Stimulated activated CD4-positive, alpha-beta T cell treated with anti-CD3 and anti-CD28 coated beads, TNF-alpha, amount 100 ng/mL, for 1 hour (primary cell): ENCODE data around the gene AK3.
"Not testable (repeated sequence)": the region's sequence is repeated elsewhere in the genome, so short reads cannot be mapped to it uniquely, and the experiment has no call there.

ENCODE experiments used
- DNase-seq, 3 donors: peaks; one replicate each; pipeline ENCODE4 v3.0.0-alpha.2; 2020; ENCODE audit warnings: low read depth in 3 of 3, low spot score in 1 of 3

AK3 gene

DNA sequence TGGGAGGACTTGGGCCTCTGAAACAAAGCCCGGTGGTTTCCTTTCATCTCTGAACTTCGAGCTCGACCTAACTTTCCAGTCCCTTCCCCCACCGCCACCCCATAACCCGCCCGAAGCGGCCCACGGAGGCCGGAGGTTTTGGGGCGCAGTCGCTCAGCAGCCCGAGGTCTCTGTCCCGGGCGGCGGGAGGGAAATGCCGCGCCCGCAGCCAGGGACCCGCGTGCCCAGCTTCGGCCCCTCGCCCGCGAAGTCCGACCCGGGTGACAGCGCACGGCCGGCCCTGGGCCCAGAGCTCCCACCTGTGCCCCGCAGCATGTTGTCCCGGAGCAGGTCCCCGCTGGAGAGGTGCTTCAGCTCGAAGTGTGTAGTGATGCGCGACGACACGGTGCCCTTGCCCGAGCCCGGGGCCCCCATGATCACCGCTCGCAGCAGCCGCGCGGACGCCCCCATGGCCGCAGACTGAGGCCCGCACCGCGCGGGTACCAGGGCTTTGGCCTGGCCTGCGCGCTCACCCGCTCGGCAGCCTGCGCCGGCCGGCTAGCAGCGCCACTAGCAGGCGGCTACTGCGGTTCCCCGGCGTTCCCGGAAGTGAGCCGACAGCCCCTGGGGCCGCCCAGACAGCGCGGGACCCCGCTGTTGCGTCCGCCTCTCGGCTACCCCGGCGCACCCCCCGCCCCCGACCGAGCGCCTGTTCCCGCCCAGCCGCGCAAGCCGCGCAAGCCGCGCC lies at the start of gene AK3:
AK3 (minus strand) TSS at position 565 of the 727 bp plus-strand sequence; CDS start at position 450, 115 bp downstream.
- peak; percentile 48 to 73 (median 64) for DNase-seq

DNA sequence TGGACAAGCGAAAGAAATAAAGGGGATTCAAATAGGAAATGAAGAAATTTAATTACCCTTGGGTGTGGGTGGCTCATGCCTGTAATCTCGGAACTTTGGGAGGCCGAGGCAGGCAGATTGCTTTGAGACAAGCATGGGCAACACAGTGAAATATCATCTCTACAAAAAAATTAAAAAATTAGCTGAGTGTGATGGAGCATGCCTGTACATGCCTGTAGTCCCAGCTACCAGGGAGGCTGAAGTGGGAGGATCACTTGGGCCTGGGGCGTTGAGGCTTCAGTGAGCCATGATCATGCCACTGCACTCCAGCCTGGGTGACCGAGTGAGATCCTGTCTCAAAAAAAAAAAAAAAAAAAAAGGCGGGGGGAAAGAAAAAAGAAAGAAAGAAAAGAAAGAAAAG lies 47.7 kb upstream of the AK3 start:
- no peak for DNase-seq

DNA sequence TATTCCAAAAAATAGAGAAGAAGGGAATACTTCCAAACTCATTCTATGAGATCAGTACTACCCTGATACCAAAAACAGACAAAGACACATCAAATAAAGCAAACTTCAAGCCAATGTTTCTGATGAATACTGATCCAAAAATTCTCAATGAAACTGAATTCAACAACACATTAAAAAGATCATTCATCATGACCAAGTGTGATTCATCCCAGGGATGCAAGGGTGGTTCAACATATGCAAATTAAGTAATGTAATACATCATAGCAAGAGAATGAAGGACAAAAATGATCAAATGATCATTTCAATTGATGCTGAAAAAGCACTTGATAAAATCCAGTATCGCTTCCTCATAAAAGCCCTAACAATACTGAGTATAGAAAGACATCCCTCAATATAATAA lies 46.9 kb upstream of the AK3 start:
- no peak for DNase-seq

DNA sequence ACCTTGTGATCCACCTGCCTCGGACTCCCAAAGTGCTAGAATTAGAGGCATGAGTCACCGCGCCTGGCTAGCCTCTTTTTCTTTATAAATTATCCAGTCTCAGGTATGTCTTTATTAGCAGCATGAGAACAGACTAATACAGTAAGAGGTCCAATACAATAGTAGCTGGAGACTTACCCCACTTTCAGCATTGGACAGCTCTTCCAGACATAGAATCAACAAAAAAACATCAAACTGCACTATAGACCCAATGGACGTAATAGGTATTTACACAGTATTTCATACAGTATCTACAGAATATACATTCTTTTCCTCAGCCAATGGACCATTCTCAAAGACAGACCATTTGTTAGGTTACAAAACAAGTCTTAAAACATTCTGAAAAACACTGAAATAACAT lies 45.6 kb upstream of the AK3 start:
- DNase-seq, result no peak

DNA sequence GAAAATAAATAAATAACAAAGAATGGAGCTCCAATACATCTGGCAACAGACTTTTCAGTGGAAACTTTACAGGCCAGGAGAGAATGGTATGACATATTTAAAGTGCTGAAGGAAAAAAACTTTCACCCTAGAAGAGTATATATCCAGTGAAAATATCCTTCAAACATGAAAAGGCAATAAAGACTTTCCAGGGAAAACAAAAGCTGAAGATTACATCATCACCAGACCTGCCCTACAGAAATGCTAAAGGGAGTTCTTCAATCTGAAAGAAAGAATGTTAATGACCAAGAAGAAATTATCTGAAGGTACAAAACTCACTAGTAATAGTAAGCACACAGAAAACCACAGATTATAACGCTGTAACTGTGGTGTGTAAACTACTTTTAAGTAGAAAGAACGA lies 43.4 kb upstream of the AK3 start:
- DNase-seq, result no peak

DNA sequence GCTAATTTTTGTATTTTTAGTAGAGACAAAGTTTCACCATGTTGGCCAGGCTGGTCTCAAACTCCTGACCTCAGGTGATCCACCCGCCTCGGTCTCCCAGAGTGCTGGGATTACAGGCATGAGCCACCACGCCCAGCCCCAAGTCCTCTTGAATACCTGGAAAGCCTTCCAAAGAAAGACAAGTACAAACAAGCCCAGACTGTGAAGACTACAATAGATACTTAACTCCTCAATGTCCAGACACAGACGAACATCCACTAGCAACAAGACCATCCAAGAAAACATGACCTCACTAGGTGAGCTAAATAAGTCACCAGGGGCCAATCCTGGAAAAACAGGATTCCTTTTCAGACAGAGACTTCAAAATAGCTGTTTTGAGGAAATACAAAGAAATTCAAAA lies 42.2 kb upstream of the AK3 start:
- DNase-seq, result not testable (repeated sequence)

DNA sequence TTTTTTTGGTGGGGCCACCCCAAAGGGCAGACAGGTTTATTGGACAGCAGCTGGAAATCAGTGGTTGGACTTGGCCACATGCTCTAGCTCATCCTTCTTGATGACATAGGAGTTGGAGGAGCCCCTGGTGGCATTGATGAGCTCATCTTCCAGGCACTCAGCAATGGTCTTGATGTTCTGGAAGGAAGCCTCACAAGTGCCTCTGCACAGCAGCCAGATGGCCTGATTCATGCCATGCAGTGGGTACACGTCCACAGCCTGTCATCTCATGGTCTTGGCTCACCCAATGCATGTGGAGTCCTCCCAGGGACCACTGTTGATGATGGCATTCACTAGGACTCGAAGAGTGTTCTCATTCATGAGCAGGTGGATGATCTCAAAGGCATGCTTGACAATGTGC lies 40.4 kb upstream of the AK3 start:
- no peak for DNase-seq

DNA sequence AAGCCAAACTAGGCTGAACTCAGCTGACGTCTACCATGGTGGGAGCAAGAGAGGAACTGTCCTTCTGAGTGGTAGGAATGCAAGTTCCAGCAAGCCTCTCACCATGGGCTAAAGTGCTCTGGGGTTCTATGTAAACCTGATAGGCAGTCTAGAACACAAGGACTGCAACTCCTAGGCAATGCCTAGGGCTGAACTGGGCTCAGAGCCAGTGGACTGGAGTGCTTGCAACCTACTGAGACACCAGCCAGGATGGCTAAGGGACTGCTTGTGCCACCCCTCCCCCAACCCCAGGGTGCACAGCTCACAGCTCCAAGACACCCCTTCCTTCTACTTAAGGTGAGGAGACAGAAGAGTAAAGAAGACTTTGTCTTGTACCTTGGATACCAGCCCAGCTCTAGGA lies 39.6 kb upstream of the AK3 start:
- DNase-seq, result no peak

DNA sequence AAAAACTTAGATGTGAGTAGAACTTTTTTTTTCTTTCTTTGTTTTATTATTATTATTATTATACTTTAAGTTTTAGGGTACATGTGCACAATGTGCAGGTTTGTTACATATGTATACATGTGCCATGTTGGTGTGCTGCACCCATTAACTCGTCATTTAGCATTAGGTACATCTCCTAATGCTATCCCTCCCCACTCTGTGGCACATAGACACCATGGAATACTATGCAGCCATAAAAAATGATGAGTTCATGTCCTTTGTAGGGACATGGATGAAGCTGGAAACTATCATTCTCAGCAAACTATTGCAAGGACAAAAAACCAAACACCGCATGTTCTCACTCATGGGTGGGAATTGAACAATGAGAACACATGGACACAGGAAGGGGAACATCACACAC lies 34.0 kb upstream of the AK3 start:
- DNase-seq, result not testable (repeated sequence)

DNA sequence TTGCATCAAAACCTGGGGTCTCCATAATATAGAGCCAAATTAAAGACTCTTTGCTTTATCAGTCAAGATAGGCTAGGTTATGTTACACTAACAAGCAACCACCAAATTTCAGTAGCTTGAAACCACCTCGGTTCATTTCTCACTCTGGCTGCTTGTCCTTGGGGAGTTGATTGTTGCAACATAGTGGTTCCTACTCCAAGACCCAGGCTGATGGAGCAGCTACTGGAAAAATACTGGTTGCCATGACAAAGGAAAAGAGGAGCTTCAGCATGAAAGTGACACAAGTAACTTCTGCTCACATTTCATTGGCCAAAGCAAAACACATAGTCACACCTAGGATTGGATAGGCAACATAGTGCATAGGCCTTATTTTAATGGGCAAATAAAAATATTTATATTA lies 33.2 kb upstream of the AK3 start:
- no peak for DNase-seq

DNA sequence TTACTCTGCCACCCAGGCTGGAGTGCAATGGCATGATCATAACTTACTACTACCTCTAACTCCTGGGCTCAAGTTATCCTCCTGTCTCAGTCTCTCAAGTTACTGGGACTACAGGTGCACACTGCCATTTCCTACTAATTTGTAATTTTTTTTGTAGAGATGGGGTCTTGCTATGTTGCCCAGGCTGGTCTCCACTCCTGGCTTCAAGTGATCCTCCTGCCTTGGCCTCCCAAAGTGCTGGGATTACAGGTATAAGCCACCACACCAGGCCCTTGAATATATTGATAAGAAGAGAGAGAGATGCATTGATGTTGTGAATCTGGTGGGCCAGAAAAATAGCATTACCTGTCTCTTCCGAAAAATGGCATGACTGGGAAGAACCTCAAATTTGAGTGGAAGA lies 30.8 kb upstream of the AK3 start:
- DNase-seq, result no peak

DNA sequence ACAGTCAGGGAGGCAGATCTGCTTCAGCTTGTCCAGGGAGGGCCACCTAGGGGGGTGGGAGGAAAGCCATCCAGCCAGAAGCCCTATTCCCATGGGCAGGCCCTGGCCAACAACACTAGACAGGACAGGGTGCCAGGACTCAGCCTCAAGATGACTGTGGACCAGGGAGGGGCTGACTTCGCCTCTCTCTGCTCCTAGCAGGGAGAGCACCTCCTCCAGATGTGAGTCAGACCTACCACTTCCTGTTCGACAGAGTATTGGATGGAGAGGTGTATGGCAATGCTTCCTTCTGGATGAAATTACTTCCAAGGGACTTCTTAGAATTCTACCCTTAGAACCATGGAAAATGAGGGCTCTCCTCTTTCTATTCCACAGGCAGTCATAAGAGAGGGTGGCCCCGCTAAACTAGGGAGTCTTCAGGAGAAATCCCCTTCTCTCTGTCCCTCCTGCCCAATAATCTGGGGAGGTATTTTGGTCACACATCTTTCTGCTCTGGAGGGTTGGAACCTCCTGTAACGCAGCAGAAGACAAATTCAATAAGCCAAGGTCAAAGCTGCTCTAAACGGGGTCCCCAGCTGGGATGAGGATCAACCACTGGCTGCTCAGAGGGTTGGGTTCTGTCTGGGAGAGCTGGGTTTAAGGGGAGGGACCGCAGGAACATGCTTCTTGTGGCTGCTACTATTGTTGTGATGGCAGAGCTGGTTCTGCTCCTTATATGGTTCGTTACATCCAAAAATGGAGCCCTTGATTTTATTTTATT lies 28.5 kb upstream of the AK3 start:
- no peak for DNase-seq

DNA sequence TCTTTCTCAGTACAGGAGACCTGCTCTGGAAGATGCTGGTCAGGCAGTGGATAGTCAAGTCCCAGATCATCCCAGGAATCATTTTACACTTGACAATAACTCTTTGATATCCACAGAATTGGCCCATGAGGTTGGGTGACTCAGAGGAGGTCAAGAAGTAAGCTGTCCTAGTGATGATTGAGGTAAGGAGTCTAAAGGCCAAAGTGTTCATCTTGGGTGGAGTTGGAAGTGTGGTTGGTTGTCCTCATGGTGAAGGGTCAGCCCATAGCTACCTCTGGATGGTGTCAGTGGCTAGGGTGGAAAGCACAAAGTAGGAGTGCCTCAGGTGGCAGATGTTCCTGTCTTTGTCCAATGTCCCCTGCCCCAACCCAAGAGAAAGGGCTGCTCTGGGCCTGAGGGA lies 27.7 kb upstream of the AK3 start:
- DNase-seq, result no peak

DNA sequence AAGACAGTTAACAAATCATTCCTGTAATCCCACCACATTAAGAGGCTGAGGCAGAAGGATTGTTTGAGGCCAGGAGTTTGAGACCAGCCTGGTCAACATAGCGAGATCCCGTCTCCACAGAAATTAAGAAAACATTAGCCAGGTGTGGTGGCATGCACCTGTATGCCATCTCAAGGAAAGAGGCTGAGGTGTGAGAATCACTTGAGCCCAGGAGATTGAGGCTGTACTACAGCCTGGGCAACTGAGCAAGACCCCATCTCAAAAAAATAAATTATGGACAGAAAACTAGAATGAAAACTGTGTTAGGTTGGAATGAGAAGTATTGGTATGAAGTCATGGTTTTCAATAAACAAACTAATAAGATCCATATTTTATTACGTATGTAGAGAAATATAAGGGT lies 23.0 kb upstream of the AK3 start:
- no peak for DNase-seq

DNA sequence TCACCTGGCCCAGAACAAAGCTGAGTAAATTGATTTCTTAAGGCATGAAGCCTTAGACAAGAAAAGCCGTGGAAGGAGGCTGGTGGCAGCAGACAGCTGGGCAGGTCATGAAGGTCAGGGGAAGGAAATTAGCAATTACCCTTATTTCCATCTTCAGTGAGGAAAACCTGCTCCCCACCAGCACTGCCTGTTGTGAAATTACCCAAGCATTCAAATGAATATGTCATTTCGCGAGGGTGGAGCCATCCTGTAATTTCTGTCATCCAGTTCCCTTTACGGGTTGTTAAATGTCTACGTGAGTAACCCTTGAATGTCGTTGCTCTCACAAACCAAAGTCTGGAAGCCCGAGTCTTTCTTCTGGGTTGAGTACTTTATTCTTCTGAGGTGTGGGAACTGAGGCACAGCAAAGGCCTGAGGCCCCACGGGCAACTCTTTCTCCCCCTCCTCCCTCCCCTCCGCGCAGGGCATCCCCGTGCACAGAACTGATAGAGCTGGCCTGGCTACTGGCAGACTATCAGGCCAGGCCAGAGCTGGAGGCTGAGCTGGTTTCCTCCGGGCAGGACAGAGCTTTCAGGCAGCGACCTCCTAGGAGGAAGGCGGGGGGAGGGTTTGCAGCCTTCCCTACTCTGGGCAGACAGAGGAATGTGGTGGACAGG lies 22.0 kb upstream of the AK3 start:
- no peak for DNase-seq

DNA sequence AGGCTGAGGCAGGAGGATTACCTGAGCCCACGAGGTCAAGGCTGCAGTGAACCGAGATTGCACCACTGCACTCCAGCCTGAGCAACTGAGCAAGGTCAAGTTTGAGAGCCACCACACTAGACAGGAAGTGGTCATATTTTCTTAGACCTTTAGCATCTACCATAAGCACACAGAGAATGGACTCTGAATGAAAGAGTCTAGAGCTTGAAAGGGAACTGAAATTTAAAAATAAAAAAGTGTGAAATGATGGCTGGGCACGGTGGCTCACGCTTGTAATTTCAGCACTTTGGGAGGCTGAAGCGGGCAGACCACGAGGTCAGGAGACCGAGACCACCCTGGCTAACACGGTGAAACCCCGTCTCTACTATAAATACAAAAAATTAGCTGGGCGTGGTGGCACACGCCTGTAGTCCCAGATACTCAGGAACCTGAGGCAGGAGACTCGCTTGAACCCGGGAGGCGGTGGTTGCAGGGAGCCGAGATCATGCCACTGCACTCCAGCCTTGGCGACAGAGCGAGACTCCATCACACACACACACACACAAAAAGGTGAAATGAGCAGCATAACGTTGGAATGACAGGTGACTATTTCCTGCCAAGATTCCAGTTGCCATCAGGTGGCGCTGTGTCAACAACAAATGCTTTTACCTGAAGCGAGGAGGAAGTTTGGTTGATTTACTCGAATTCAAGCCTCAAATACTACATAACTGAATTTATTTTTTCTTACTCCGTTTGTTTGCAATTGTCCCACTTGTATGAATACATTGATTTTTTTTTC lies 21.3 kb upstream of the AK3 start:
- DNase-seq, result peak; percentile 50 to 66 (median 62)

DNA sequence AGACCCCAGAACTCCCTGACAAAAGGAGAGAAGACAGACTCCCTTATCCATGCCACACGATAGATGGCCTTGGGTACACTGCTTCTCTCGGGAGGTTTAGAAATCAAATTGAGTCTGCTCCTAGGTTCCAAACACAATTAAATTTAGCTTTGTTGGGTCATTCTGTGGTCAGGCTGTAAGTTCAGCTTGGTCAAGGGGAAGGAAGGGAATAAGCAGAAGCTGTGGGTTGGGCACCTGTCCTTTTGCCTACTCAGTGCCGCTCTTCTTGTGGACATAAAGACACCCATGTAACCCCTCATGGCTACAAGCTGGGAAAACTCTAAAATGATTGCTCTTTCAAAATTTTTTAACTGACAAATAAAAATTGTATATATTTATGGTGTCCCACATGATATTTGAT lies 19.1 kb upstream of the AK3 start:
- no peak for DNase-seq

DNA sequence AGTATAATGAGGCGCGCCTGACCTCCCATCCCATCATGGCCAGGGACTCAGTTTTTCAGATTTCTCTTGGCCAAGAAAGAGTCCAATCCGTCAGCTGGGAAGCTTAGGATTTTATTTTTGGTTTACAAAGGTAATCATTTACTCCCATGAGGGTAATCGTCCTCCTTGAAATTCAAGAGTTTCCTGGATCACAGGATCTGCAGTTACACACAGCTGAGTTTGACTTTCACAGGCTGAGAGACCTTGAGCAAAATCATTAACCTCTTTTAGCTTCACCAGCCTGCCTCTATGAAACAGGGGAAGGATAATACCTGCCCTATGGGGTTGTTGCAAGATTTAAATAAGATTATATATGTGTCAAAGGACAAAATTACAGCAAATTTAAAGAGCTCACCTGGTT lies 15.4 kb upstream of the AK3 start:
- no peak for DNase-seq

DNA sequence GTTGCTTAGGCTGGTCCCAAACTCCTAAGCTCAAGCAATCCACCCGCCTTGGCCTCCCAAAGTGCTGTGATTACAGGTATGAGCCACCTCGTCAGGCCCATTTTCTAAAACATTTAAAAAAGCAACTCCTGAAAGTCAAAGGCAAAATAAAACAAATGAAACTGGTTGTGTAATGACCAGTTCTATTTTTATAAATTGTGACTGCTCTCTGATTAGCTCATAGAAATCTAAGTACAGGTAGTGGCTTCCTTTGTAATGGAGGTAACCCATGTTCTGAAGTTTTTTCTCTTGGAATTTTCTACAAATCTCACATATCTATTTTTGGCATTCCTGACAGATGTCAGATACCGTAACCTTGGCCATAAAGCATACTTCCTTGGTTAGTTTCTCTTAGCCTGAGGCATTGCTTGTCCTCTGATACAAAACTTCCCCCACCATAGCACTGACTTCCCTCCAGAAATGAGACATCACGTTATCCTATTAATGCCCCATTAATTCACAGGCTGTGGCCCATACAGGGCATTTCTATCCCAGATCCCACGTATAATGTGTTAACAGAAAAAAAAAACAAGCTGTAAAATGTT lies 14.1 kb upstream of the AK3 start:
- no peak for DNase-seq

DNA sequence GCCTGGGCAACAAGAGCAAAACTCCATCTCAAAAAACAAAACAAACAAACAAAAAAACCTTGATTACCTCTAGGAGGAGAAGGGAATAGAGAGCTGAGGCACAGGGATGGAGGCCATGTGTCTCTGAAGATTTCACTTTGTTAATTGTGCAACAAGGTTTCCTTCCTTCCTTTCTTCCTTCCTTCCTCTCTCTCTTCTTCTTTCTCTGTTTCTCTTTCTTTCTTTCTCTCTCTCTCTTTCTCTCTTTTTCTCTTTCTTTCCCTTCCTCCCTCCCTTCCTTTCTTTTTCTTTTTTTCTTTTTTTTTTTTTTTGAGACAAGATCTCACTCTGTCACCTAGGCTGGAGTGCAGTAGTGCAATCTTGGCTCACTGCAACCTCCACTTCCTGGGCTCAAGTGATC lies 13.5 kb upstream of the AK3 start:
- DNase-seq, result not testable (repeated sequence)

DNA sequence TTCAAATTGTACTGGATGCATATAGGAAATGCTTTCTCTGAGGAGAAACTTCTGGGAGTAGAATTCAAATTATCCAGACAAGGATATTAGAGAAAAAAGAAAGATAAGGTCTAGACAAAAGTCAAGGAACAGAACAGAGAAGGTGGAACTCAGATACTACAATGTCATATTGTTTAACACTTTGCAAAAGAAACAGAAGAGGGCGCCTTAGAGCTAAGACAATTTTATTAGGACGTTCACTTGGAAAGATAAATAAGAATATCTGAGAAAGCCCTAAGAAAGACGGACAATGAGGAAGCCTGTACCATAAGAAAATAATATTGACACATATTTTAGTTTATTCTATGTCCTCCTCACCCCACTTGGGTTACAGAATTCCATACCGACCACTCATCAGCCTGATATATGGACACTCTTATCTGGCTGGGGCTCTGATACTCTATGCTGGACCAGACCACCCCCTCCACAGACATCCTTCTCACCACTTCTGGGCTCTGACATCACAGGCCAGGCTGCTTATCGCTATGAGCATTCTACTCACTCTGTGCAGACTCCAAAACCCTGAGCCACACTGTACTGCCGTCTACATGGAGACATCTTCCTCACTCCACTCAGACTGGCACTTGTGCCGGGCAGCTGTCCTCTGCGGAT lies 9.1 kb upstream of the AK3 start:
- DNase-seq, result no peak
